DND-41 (cell line): ENCODE data around the gene SH3RF3.

ENCODE experiments used
- ATAC-seq: fragments of 200-7000 bp; cut with Tn5 transposase; 3 replicates; pipeline ENCODE4 v1.9.1; 2021; ENCODE audit warnings: low read depth; ENCODE audit not compliant: insufficient read depth
- DNase-seq: peaks from one replicate; pipeline ENCODE4 v3.0.0-alpha.2; 2020
- H2AFZ ChIP-seq: 2 replicates; pipeline ENCODE4 v1.6.0; 2012; ENCODE audit warnings: low read depth, low read length
- H3K27ac ChIP-seq: 2 replicates; pipeline ENCODE4 v1.5.1; 2012; ENCODE audit warnings: low read length, inconsistent platforms
- H3K27me3 ChIP-seq: fragments of 200-600 bp; sonication (generic); 2 replicates; pipeline ENCODE4 v1.6.0; 2012; ENCODE audit warnings: low read length, mild to moderate bottlenecking, inconsistent platforms; ENCODE audit not compliant: insufficient read depth, poor library complexity
- H3K36me3 ChIP-seq: 2 replicates; pipeline ENCODE4 v1.5.1; 2012; ENCODE audit warnings: low read length, inconsistent platforms; ENCODE audit not compliant: insufficient read depth
- H3K4me1 ChIP-seq: 2 replicates; pipeline ENCODE4 v1.5.1; 2012; ENCODE audit warnings: mild to moderate bottlenecking, low read length; ENCODE audit not compliant: insufficient read depth
- H3K4me2 ChIP-seq: 2 replicates; pipeline ENCODE4 v1.6.0; 2012; ENCODE audit warnings: mild to moderate bottlenecking, moderate library complexity, low read length, inconsistent platforms; ENCODE audit not compliant: insufficient read depth
- H3K4me3 ChIP-seq, 2 experiments: fragments of 200-600 bp in 1 of 2; shearing (Covaris generic) in 1 of 2; 2 replicates each; pipeline ENCODE4 v1.5.1; 2012 to 2016; ENCODE audit warnings: inconsistent platforms in 2 of 2, low read length in 2 of 2, mild to moderate bottlenecking in 2 of 2, low read depth in 1 of 2, moderate library complexity in 1 of 2
- H3K79me2 ChIP-seq: 2 replicates; pipeline ENCODE4 v1.6.0; 2012; ENCODE audit warnings: low read length, inconsistent platforms; ENCODE audit not compliant: insufficient read depth
- H3K9ac ChIP-seq: 2 replicates; pipeline ENCODE4 v1.6.0; 2012; ENCODE audit warnings: low read depth, mild to moderate bottlenecking, inconsistent platforms, low read length, moderate library complexity
- H3K9me3 ChIP-seq: 2 replicates; pipeline ENCODE4 v1.5.1; 2012; ENCODE audit warnings: low read length, moderate library complexity, mild to moderate bottlenecking, inconsistent platforms; ENCODE audit not compliant: insufficient read depth, severe bottlenecking
- H4K20me1 ChIP-seq: 2 replicates; pipeline ENCODE4 v1.6.0; 2012; ENCODE audit warnings: low read length; ENCODE audit not compliant: insufficient read depth
- EZH2 ChIP-seq: IDR thresholded peaks from 3 replicates; pipeline ENCODE4 v1.6.1; 2012; ENCODE audit warnings: borderline replicate concordance, low read depth, mild to moderate bottlenecking, moderate library complexity, low read length, inconsistent platforms; ENCODE audit not compliant: severe bottlenecking
- TF ChIP-seq, protein P1 (sequence below): IDR thresholded peaks from 2 replicates; pipeline ENCODE4 v1.5.1; 2012; ENCODE audit warnings: borderline replicate concordance, low read length, moderate library complexity, mild to moderate bottlenecking; ENCODE audit not compliant: poor library complexity, severe bottlenecking; ENCODE audit errors: extremely low read depth

Gene SH3RF3

DNA sequence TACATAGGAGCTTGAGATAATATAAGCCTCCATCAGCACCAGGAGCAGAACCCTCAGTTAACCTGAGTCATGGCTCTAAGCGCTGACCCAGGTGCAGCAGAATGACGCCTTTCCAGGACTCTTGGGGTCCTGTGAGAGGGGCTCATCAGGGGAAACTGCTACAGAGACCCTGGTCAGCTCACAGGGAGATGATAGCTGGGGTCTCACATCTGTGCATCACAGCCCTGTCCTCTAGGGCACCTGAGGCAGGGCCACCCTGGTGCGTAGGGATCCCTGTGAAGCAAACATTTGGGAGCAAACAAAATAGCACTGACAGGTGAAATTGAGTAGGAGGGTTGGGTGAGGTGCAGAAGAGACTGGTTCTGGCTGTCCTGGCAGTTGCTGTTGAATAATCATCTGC is 219.2 kb downstream of the SH3RF3 start:
- Histone ChIP-seq H3K27ac (peak overlapping the region; percentile 82), H2AFZ (0 out of 2 replicates have a peak overlapping the region, but pooled peaks have one; percentile 60), H3K36me3 (no peaks in the 10 kb centered on the region), H3K9ac (peak overlapping the region; percentile 30), H3K4me1 (peaks cover 48% of the 10 kb centered on the region), H4K20me1 (0 out of 2 replicates have a peak, but pooled peaks cover 3% of the 10 kb centered on the region), H3K79me2 (no peaks in the 10 kb centered on the region), H3K4me2 (peak overlapping the region; percentile 58), H3K4me3 (peak overlapping the region in 1 of 2 experiments; percentile 33; a peak in 1 of 4 replicates), H3K9me3 (no peaks in the 10 kb centered on the region), H3K27me3 (no peaks in the 10 kb centered on the region)
- no peak for DNase-seq
- no peak for ATAC-seq
- TF ChIP-seq, protein P1, sequence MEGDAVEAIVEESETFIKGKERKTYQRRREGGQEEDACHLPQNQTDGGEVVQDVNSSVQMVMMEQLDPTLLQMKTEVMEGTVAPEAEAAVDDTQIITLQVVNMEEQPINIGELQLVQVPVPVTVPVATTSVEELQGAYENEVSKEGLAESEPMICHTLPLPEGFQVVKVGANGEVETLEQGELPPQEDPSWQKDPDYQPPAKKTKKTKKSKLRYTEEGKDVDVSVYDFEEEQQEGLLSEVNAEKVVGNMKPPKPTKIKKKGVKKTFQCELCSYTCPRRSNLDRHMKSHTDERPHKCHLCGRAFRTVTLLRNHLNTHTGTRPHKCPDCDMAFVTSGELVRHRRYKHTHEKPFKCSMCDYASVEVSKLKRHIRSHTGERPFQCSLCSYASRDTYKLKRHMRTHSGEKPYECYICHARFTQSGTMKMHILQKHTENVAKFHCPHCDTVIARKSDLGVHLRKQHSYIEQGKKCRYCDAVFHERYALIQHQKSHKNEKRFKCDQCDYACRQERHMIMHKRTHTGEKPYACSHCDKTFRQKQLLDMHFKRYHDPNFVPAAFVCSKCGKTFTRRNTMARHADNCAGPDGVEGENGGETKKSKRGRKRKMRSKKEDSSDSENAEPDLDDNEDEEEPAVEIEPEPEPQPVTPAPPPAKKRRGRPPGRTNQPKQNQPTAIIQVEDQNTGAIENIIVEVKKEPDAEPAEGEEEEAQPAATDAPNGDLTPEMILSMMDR, result no peak
- no peak for TF ChIP-seq EZH2

DNA sequence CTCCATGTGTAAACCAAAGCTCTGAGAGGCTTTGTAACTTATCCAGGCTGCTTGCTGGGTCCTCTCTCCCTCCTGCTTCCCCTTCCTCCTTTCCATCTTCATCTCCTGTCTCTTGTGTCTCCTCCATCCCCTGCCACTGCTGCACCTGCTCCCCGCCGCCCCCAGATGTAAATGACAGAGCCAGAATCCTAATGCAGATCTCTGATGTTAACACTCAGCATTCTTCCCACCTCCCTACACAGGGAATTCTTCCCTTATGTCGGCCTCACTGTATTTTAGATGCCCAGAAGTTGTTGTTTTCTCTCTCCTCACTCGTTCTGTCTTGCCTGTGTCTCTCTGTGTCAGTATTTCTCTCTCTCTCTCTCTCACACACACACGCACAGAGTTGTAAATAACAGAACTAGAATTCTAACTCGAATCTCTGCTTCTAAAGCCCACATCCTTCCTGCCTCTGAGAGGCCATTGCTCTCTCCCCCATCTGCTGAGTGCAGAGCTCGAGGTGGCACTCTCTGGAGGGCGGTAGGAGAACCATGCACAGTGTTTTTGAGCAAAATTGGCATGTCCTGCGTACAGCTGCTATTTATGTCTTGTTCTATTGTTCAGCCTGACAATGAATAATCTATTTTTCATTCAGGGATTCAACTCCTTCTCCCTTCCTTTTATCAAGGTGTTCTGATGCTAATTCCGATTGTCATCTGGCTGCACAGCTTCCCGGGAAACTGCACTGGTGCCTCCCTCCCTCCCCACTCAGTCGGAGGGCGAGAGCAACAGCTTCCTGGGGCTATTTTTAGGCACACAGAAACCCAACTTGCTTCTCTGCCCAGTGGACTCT is 219.9 kb downstream of the SH3RF3 start:
- H3K4me1 ChIP-seq, result peaks cover 48% of the 10 kb centered on the region
- peak overlapping the region in 1 of 2 experiments; percentile 33; a peak in 2 of 4 replicates for H3K4me3 ChIP-seq
- no peaks in the 10 kb centered on the region for H3K9me3 ChIP-seq
- H3K27ac ChIP-seq, result peak overlapping the region; percentile 82
- H3K36me3 ChIP-seq, result no peaks in the 10 kb centered on the region
- peak; percentile 82 for DNase-seq
- H3K9ac ChIP-seq, result peak overlapping the region; percentile 32
- no peak for TF ChIP-seq EZH2
- TF ChIP-seq, protein P1, result peak; percentile 57
- H2AFZ ChIP-seq, result peak overlapping the region; percentile 60
- peak; percentile 91 for ATAC-seq
- H3K79me2 ChIP-seq, result no peaks in the 10 kb centered on the region
- no peaks in the 10 kb centered on the region for H3K27me3 ChIP-seq
- peak overlapping the region; percentile 58 for H3K4me2 ChIP-seq
- H4K20me1 ChIP-seq, result 0 out of 2 replicates have a peak, but pooled peaks cover 3% of the 10 kb centered on the region

DNA sequence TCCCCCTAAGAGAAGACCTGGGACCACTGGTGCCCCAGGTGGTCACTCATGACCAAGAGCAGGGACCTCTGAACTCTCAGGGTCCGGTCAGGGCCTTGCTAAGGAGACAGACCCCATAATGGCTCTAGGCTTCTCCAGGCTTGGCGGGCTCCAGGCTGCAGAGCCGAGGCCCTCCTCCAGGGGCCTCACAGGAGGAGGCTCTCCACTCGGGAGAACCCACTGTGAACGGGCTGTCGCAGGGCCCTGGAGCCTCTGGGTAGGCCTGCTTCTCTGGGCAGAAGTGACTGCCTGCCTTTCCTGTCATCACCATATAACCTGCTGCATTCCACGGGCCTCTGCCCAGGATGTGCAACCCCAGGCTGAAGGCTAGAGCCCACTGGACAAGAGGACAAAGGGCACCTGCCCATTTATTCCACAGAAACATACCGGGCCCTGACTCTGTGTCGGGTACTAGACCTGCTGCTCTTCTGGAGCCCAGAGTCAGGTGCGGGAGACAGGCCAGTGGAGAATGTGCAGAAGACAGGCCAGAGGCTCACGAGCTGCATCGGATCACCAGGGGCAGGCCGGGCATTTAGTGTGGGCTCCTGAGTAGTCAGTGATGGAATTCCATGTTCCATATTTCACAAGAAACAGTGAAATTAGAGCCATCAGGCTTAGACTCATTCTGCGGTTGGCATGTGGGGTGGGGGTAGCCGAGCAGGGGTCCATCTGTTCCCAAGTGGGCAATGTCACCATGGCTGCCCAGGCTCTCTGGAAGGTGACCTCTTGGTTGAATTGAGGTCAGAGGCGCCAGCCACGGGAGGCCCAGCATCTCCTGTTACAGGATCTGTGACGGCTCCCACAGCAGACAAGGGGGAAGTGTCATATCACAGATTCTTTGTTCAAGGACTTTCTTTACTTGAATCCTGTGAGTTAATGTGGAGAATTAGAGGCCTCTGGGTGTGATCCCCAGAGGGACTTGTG is 220.8 kb downstream of the SH3RF3 start:
- Histone ChIP-seq H3K4me2 (peak overlapping the region; percentile 58), H3K27me3 (no peaks in the 10 kb centered on the region), H3K4me1 (peaks cover 48% of the 10 kb centered on the region), H3K9me3 (no peaks in the 10 kb centered on the region), H3K36me3 (no peaks in the 10 kb centered on the region), H3K27ac (peak overlapping the region; percentile 82), H2AFZ (no peak overlapping the region), H3K9ac (peak overlapping the region; percentile 32; the same call in 1 of the 2 replicates), H3K79me2 (no peaks in the 10 kb centered on the region), H4K20me1 (no peaks in the 10 kb centered on the region), H3K4me3 (no peak overlapping the region)
- ATAC-seq, result peak; percentile 12; the same call in 1 of the 3 replicates
- peak; percentile 34 for DNase-seq
- TF ChIP-seq, protein P1, result peak; percentile 30
- no peak for TF ChIP-seq EZH2
